Measurements from ENCODE around the gene TMEM179.
"Not testable (repeated sequence)": the region's sequence is repeated elsewhere in the genome, so short reads cannot be mapped to it uniquely, and the experiment has no call there.

TMEM179 gene

DNA sequence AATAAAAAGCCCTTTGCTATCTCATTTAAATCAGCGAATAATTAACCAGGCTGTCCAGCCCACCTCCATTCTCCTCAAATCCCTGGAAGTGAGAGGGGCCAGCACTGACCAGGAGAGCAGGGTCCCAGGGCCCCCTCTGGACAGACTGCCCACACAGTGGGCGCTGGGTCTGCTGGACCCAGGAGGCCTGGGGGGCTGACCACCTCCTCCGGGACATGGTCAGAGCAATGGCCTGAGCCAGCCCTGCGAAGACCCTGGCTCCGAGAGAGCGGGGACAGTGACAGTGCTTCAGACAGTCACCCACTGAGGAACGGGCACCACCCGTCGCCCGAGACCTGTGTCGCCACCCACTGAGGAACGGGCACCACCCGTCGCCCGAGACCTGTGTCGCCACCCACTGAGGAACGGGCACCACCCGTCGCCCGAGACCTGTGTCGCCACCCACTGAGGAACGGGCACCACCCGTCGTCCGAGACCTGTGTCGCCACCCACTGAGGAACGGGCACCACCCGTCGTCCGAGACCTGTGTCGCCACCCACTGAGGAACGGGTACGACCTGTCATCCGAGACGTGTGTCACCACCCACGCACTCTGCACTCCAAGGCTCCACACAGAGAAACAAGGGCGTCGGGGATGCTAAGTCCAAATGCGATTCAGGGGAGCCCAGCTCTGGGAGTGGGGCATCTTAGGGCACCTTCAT lies 32.4 kb upstream of the TMEM179 start:
- DNase-seq, result not testable (repeated sequence)

DNA sequence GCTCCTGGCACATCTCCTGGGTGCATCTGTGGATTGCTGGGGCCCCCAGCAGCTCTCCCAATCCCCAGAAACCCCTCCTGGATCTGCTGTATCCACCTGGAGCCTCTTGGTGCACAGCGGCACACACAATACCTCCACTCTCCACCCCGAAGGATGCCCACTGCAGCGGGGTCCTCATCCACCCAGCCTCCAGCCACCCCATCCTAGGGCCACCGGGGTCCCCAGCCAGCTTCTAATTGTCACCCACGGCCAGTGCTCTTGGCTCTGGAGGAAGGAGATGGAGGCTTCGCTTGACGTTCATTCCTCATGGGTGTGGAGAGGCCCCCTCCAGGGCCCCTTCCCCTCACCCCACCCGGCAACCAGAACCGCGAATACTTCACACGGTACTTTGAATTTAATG lies 31.6 kb upstream of the TMEM179 start:
- DNase-seq, result no peak

DNA sequence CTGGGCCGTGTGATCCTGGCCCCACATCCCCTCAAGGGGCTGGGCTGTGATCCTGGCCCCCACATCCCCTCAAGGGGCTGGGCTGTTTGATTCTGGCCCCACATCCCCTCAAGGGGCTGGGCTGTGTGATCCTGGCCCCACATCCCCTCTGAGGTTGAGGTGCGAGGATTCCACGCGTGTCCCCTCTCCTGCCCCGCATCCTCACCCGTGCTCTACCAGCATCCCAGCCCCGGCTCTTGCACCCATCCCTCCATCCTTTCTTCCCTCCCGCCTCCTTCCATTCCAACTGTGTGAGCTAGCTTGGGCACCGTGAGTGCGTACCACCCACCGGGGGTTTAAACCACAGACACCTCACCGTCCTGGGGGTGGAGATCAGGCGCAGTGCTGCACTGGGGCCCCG lies 31.1 kb upstream of the TMEM179 start:
- DNase-seq, result no peak

DNA sequence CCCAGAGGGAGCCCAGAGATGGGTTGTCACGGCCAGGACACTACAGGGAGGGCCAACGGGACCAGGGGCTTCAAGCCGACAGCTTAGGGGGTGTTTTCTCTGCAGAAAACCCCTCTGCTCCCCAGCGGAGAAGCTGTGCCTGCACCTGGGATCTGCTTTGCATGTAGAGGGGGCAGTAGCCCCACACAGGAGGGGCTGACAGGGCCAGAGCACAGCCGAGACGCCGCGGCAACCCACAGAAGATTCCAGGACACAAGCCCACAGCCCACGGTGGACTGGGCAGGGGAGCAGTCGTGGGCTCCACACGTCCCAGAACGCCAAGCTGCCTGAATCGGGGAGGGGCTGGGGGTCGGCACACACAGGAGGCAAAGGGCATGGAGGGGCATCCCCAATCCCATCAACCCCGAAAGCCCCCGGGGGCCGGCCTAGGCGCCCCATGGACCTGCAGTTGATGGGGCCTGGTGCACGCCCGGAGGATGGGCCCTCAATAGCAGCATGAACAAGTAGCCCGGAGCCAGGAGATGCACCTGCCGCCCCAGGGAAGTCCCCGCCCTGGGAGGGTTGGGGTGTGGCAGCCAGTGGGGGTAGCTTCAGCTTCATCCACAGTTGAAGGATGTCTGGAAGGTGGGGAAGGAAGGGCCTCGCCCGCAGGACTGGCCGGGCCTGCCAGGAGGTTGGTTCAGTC lies 30.5 kb upstream of the TMEM179 start:
- DNase-seq, result no peak

DNA sequence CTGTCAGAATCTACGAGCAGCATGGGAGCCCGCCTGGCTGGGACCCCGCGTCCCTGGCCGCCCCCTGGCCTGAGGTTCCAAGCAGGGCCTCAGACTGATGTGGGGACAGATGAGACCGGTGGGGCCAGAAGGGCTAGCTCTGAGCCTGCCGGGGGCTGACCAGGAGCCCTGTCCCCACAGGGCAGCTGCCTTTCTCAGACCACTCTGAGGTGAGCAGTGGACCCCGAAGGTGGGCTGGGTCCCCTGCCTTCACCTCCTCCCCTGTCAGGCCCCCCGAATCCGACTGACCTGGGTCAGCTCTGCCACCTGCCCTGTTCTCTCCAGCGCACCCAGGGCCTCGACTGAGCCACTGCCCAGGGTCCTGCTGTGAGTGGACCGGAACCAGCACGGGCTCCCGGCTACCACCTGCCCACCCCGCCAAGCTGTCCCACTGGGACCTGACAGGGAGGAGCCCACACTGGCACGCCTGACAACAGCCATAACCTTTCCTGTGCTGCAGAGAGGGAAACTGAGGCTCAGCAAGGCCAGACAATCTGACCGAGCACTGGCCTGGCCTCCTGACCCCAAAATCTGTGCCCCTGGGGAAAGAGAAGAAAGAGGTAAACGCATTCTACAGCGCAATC lies 29.7 kb upstream of the TMEM179 start:
- DNase-seq, result no peak

DNA sequence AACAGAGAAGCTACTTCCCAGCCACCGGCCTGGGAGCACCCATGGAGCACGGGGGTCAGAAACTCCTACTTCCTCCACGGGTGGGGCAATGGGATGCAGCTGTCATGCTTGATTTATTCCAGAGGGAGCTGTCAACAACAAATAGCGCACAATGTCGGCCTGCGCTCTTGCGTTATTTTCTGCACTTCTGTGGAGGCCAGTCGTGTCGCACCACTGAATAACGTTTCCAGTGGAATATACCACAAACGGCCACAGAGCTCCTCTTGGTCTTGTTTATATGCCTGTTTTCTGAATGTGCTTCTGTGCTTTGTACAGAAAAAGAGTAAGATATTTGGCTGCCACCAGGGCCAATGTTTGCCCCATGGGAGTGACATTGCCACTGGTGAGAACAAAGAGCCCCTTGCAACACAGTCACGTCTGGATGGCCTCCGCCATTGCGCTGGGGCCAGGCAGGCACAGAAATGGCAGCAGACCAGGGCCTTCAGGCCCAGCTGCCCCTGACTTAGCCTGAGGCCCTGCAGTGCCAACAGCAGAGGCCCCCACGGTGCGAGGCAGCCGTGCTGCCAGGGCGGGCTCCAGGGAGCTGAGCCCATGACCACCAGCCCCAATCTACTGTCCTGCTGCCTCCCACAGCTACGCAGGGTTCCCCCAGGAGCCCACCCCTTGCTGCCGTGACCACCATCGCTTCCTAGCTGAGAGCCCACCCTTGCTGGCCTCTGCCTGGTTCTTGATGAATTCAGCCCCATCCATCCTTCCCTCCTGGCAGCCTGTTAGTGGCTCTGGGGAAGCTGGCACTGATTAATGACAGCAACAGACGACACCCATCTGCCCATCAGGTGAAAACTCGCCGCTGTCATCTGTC lies 28.9 kb upstream of the TMEM179 start:
- no peak for DNase-seq

DNA sequence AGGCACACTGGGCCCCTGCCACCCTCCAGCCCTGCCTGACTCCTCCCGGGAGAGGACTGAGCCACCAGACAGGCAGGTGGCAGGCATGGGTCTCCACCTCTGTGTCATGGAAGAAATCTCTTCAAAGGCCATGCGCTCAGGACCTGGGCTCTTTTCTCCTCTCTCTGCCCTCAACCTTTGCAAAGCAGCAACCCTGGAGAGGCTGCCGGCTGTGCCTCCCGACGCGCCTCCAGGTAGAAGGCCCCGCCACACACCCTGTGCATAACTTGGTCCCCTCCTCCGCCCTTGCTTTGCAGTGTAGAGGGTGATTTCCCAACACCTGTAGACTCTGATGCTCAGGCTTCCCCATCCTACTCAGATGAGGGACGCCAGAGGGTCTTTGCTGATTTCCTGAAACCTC lies 28.2 kb upstream of the TMEM179 start:
- DNase-seq, result no peak

DNA sequence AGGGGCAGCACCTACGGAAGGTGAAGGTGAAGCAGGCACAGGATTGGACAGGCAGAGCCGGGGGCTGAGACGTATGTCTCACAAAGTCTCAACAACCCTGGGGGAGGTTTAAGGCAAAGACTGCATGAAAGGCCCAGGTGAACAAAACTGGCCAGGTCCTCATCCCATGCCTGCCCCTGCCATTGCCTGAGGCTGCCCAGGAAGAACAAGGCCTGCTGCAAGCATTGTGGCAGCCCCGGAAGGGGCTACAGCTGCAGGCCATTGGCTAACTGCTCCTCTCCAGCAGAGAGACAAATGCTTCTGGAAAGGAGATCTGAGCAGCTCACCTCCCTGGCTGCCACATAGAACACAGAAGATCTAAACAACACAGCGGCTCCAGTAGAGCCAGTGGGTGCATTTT lies 20.4 kb upstream of the TMEM179 start:
- DNase-seq, result no peak

DNA sequence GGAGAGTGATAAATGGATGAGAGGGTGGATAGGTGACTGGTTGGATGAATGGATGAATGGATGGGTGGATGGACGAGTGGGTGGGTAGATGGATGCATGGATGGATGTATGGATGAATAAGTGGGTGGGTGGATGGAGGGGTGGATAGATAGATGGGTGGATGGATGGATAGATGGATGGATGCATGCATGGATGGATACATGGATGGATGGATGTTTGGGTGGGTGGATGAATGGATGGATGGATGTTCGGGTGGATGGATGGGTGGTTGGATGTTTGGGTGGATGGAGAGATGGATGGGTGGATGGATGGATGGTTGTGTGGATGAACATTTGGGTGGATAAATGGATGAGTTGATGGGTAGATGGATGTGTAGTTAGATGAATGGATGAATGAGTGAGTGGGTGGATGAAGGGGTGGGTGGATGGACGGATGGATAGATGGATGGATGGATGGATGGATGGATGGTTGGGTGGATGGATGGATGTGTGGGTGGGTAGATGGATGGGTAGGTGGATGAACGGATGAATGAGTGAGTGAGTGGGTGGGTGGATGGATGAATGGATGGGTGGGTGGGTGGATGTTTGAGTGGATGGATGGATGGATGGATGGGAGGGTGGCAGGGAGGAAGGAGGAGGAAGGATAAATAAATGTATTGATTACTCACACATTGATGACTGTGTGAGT lies 9.7 kb upstream of the TMEM179 start:
- no peak for DNase-seq

DNA sequence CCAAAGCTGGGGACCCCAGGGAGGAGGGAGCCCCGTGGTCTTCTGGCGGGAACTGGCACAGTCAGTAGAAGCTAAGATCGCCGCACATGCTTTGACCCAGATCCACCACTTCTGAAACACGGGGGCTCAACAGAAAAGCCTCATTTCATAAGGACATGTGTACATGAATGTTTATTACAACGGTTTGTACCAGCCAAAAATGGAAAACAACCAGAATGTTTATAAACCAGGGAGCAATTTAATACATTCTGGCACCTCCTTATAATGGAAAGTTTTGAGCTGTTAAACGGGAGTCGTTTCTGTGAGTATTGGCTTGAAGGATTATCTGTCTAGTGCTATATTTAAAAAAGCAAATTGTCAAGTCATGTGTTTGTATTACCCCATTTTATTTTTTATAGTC lies 7.3 kb upstream of the TMEM179 start:
- DNase-seq, result no peak

DNA sequence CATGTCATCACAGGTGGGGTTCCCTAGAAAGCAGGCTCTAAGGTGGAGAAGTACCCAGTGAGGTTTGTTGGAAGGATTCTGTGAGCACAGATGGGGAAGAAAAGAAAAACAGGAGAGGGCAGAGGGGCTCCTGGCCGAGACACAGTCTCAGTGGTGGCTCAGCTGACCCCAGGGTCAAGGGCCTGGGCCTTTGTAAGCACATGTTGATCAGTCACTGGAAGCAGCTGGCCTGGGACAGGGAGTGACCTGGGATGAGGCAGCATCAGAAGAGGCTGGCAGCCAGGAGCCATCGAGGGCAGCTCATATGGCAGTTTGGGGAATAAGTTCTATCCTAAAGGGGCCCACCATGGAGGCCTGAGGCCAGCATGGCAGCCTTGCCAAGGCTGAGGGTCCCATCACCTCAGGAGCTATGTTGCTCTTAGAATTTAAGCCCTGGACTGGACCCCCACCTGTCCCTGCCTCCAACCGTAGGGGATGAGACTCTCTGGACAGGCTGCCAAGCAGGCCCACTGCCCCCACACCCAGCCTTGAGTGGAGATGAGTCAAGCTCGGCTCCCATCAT lies 6.3 kb upstream of the TMEM179 start:
- DNase-seq, result no peak

DNA sequence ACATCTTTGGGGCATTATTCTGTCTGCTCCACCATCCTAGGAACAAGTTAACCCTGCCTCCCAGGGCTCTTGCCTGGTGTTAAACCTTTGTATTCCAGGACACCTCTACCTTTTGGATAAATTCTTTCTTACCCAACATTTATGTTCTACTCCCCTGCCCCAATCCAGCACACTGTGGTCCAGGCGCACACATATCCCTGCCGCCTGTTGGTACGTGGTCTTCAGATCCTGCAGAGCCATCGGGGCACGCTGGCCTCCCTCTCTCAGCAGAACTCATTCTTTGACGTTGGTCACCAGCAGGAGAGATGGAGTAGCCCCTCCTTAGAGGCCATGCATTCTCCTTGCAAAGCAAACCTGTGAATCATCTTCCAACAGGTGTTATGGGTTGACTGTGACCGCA lies 5.1 kb upstream of the TMEM179 start:
- no peak for DNase-seq

DNA sequence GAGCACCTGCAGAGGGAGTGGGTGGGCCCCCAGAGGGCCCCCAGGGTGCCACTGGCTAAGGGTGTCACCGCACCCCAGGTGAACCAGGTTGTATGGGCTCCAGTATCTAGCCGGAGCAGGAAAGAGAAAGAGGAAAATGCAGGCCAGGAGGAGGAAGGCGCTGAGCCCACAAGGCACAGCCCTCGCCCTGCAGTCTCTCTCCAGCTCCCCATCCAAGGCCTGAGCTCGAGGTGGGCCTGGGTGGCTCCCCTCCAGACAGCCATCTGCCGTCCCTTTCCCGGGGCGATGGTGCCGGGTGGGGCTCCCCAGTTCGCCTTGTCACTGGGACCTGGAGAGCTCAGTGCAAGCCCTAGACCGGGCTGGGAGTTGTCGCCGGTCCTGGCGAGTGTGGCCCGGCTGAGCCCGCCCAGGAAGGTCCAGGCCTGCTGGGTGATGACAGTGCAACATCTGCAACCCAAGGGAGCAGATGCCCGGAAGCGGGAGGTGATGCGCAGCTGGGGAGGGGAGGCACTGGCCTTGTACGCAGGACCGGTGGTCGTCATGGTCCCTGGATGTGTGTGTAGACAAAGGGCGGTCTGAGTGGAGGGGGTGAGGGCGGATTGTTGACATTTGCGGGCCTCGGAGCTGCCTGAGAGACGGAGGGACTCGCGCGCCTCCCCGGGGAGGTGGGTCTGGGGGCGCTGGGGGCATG lies 716 bp downstream of the TMEM179 start:
- no peak for DNase-seq

DNA sequence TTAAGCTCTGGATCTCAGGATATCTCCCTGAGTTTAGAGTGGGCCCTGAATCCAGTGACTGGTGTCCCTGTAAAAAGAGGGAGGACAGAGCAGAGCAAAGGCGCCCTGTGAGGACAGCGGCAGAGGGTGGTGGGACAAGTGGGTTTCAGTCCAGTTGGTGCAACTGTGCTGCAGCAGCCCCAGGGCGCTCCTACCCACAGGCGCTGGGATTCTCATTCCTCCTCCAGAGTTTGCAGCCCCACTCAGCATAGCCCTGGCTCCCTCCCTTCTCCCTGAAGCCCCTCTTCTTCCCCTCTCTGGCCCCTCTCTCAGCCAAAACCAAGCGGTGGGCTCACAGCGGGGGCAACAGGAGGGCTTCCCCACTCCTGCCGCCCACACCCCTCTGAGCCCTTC lies 1.6 kb downstream of the TMEM179 start:
- DNase-seq, result no peak

DNA sequence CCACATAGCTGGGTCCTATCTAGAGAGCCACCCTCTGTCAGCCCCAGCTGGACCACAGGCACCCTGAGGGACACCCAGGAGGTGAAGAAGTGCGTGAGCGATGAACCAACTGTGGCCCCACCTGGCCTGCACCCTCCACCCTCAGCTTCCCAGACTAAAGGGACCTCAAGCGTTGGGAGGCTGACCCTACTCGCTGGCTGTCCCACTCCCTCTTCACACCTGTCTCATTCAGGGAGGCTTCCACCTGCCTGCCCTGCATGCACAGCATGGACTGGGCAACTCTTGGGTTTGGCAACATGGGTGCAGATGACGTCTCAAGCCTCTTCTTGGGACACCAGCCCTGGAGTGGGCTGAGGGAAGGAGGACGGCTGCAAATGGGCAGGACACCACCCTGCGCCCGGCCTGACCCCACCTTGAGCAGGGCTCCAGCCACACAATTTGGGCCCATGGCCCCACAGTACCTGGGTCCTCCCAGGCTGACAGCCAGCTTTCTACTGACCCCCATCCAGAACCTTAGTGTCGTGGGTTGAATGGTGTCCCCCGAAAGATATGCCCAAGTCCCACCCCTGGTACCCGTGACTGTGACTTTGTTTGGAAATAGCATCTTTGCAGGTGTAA lies 2.1 kb downstream of the TMEM179 start:
- no peak for DNase-seq

DNA sequence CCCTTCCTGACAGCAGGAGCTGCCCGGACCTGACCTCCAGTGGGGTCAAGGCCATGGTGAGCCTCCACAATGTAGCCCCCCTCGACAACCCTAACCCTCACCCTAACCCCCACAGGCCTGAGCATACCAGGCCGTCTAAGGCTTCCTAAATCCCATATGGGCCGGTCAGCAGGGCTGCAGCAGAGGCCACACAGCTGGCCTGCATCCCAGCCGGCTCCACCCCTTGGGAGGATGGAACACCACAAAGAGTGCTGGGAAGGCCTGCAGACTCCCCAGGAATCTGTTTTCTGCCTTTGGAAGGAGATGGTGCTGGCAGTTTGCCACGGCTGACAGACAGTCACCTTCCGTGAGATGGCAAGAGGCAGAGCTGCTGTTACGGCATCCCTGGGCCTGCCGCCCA lies 2.8 kb downstream of the TMEM179 start:
- DNase-seq, result no peak

DNA sequence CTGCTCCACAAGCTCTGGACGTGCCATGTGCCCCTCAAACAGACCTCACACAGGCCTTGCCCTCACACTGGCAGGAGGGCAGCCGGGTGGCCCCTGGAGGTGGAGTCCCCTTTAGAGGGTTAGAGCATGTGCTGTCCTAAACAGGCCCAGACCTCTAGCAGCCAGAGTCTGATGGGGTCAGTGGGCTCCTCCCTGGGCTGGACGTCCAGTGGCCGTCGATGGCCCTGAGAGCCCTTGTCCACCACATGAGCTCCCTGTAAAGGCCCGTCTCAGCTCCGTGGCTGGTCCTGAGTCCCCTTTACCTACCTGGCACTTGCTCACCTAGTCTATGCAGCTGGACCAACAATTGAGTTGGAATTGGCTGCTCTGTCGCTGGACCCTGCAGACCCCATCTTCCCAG lies 3.8 kb downstream of the TMEM179 start:
- no peak for DNase-seq

DNA sequence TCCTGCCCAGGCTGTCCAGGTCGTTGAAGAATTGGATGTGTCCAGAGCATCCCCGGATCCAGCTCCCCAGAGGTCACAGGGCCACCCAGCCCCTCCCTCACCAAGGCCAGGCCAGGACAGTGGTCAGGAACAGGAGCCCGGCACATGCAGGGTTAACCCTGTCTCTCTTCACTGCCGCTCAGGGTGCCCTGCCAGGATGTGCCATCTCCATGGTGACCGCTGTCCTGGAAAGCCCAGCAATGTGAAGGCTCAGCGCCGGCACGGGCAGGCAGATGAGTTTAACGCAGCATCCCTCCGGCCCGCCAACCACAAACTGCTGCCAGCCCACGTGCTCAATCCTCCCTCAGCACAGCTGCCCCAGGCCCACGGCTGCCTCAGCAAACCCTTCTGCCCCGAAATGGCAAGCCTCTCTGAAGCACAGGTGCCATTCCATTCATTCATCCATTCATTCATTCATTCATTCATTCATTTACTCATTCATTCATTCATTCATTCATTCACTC lies 4.4 kb downstream of the TMEM179 start:
- DNase-seq, result peak in 1 of 2 experiments; percentile 11

DNA sequence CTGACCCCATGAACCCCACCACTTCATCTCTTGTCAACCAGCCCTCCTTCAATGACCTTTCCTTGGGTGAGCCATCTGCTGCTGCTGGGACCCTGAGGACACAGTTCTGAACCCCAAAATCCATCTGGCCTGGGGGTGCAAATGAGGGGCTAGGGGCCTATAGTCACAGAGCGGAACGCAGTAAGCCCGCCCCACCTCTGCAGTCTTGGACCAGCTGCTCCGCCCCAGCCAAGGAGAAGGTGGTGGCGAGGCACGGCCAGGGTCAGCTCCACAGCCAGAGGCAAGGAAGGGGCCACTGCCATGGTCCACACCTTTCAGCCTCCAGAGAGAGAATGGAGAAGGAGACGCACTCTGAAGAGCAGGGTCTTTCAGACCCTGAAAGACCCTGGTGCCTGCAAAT lies 5.1 kb downstream of the TMEM179 start:
- no peak for DNase-seq

DNA sequence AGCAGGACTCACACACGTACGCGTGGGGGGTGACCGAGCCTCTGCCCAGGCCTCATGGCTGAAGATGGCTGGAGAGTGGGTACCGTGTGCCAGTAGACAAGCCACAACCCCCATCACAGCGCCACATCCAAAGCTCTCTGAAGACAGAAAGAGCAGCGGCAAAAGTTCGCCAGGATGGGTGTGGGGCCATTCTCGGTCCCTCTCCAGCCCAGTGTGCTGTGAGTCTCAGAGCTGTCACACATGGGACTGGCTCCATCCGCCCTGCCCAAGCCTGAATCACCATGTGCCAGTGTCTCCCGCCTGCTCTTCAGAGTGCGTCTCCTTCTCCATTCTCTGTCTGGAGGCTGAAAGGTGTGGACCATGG lies 5.7 kb downstream of the TMEM179 start:
- DNase-seq, result no peak
